NOMO-1 treated with DMSO at 0.1 percent for 48 hours (cell line): Measurements from ENCODE around the gene NAGA.
"Not testable (repeated sequence)": the region's sequence is repeated elsewhere in the genome, so short reads cannot be mapped to it uniquely, and the experiment has no call there.

Experiments used
- DNase-seq: peaks from one replicate; lab custom pipeline; 2025; ENCODE audit not compliant: unreplicated experiment; lab: John Stamatoyannopoulos, UW

NAGA gene

DNA sequence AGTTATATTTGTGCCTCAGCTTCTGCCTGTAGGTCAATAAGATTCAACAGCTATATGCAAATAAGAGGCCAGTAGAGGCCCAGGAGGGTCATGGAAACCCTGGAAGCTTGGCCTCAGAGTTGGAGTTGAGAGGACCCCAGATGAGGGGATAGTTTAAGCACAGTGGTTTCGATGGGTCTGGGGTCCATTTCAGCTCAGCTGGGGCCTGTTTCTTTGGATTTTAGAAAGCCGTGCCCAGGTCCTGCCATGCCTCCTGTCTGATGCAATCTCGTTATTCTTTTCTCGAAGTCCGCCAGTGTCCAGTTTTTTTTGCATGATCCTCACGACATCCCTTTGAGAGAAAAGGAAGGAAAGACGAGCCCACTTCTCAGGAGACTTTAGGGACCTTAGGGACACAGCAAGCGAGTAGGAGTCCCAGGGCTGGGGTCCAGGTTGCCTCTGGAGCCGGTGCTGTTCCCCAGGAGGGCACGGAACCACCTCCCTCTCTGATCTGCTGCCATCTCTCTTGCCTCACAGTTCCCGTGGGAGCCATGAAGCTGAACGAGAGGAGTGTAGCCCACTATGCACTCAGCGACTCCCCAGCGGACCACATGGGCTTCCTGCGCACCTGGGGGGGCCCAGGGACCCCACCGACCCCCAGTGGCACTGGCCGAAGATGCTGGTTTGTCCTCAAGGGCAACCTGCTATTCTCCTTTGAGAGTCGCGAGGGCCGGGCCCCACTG lies 6.3 kb upstream of the NAGA start:
- no peak for DNase-seq

DNA sequence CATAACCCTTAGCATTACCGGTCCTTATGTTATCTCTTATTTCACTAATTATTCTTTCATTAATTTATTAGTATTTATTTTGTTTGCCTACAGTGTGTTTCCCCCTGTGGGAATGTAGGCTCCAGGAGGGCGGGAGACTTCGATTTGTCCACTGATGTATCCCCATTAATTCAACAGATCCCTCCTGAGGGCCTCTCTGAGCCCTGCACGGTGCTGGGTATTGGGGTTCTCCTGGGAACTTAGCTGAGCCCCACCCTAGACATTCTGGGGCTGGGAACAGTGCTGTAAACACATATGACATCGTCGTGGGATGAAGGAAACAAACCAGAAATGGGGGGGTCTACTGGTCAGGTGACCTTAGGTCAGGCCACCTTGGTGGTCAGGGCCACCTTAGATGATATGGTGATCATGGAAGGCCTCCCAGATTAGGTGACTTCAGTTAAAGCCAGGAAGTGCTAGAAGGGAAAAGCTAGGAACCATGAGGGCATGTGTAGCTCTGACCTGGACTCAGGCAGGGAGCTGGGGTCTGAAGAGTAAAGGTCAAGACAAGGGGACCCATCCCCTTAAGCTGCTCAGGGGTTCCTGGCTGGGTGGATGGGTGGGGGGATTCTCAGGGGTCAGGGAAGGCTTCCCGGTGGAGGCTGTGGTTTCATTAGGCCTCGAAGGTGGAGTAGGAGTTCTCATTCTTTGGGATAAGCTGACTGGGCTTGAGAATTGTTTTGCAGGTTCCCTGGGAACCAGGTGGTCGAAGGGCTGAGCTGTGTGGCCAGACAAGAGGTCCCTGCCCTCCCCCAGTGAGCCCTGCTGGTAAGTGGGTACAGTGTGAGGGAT lies 4.4 kb upstream of the NAGA start:
- DNase-seq = no peak

DNA sequence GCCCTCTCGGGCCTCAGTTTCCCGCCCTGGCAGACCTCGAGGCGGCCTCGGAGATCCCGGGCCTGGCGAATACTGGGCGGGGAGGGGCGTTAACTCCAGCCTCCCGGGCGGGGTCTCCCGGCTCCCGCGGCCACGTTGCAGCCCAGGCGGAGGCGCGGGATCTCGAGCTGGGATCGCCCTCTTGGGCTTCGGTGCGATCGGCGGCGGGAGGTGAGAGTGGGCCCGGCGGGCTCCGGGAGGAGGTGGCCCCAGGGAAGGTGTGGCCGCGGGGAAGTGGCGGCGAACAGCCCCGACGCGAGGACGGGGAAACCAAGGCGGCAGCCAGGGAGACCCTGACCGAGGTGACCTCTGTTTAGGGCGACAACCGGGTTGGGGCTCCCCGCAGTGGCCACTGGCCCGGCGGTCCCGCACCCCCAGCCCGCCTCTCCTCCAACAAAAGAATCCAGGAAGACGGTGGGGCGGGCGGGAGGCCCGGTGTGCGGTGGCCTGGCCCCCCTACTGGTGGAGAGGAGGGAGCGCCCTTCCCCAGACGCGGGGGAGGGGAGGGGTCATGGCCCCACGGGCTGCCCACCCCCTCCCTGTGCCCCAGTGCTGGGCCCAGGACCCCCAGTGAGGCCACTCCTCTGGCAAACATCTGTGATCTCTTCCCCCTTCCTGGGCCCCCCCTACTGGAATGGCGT lies 3.7 kb upstream of the NAGA start, which contains the start of gene PHETA2:
Gene PHETA2 (plus strand): TSS at position 117 of the 680 bp plus-strand sequence. CDS start 3,046 bp downstream, outside the sequence.
- peak; percentile 43 for DNase-seq

DNA sequence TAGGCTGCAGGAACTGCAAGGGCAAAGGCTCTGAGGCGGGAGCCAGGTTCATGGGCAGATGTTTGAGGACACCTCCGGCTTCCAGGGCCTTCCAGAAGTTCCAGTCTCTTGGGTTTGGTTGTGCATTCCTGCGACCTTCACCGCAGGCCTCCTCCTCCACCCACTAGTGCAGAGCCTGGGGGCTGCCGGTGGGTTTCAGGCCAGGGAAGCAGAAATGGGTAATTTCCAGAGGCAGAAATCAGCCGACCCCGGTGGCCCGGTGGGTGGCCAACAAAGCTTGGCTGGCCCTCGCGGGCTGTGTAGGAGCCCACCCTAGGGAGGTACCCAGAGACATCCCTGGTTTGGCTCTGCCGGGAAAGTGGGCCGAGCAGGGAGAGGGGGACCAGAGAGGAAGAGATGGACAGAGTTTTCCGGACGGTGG lies 3.0 kb upstream of the NAGA start:
- DNase-seq = no peak

DNA sequence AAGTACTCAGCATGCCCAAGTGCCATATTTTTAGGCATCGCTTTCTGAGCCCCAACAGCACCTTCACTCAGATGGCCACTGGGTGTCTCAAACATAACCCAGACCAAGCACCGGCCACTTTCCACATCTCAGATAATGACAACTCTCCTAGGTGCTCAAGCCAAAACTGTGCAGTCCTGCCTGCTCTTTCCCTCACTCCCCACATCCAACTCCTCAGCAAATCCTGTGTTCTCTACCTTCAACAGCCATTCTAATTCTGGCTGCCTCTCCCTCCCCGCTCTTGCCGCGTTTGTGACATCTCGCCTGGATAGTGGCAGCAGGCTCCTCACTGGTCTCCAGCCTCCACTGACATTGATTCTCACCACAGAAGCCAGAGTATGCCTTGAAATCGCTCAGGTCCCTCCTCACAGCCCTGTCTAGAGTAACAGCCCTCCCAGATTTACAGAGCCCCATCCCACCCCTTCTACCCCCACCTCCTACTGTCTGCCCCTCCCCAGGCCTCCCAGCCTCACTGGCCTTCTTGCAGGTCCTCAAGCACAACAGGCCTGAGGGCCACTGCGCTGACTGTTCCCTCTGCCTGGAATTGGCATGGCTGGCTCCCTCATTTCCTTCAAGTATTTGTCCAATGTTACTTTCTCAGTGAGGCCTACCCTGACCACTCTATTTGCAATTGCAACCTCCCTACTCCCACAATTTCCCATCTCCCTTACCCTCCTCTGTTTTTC lies 2.2 kb upstream of the NAGA start:
- no peak for DNase-seq

DNA sequence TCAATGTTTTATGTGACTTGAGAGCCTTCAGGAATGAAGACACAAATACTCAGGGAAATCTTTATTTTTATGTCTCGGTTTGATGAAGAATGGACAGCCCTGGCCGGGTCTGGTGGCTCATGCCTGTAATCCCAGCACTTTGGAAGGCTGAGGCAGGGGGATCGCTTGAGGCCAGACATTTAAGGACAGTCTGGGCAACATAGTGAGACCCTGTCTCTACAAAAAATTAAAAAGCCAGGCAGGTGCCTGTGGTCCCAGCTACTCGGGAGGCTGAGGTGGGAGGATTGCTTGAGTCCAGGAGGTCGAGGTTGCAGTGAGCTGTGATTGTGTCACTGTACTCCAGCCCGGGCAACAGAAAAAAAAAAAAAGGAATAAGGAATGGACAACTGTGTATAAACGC lies 896 bp upstream of the NAGA start:
- not testable (repeated sequence) for DNase-seq

DNA sequence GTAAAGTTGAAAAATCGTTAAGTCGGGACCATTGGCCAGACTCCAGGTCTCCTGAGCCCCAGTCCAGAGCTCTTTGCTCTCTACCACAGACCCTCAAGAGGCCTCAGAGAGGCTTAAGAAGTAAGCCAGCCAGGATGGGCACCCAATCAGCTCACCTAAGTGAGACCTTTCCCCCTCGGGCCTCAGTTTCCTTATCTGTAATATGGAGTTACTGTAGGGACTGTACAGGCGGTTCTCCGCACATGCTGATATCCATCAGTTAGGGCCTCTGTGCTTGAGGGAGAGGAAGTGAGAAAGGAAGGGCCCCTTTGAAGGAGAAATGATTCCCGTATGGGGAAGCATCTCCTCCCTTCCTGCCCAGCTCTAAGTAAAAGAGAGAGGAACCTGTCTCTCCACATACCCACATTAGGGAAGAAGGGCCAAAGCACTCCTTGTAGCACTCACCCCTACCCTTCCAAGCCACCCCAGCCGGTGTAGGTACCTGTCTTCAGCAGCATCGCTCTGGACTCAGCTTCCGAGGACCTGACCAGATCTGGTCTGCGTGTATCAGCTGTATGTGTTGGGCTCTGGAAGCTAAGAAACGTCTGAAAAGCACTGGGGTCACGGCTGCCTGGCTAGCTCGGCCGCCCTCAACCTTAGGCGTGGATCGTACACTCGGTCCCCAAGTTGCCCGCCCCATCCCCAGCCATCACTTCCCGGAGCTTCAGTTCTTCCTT lies 653 bp downstream of the NAGA start:
- DNase-seq = peak; percentile 86

DNA sequence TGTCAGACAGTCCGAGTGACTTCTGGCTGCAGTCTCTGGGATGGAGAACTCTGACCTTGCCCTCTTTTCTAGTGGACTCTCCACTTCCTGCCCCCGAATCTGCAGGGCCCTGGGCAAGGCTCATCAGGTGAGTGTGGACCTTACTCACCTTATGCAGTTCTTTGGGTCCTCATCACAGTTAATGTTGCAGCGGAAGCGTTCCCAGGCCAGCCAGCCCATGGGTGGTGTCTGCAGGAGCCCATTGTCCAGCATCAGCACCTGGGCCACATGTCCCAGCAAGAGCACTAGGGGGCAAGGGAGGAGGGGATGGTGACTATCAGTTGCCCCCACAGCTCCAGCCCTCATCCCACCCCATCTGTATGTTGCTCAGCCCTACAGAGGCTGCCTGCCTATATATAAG lies 2.3 kb downstream of the NAGA start:
- no peak for DNase-seq

DNA sequence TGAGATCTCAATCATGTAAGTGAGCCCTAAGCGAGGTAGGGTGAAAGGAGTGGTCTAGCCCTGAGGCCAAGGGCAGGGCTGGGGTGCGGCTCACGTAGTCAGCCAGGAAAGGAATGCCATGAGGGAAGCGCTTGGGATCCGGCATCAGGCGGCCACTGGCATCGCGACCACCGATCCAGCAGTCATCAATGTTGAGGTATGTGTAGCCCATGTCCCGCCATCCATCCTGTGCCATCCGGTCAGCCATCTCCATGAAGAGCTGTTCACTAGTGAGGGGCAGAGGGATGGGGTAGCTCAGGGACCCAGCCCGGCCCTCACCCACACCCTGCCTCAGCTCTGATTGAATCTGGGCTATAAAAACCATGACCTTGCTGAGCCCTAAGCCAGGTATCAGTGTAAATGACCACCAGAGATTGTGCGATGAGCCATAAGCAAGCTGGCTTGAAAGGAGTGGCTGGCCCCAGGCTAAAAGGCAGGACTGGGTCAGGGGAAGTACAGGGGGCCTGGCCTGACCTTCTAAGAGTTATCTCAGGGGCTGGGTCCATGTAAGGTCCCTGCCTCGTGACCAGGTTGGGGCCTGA lies 2.9 kb downstream of the NAGA start:
- DNase-seq = no peak

DNA sequence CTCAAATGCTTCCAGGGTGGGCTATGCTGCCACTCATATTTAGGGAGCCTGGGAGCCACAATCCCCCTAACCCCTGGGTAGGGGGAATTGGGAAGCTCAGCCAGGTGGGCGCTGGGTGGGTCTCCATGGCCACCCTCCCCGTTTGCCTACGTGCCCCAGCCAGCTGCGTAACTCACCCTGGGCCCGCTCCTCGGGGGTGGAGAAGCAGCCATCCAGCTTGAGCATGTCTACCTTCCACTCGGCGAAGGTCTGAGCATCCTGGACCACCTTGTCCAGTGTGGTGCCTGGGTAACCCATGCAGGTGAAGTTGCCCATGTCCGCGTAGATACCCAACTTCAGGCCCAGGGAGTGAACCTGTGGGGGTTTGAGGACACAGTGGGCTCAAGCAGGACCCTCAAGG lies 3.7 kb downstream of the NAGA start:
- DNase-seq = no peak

DNA sequence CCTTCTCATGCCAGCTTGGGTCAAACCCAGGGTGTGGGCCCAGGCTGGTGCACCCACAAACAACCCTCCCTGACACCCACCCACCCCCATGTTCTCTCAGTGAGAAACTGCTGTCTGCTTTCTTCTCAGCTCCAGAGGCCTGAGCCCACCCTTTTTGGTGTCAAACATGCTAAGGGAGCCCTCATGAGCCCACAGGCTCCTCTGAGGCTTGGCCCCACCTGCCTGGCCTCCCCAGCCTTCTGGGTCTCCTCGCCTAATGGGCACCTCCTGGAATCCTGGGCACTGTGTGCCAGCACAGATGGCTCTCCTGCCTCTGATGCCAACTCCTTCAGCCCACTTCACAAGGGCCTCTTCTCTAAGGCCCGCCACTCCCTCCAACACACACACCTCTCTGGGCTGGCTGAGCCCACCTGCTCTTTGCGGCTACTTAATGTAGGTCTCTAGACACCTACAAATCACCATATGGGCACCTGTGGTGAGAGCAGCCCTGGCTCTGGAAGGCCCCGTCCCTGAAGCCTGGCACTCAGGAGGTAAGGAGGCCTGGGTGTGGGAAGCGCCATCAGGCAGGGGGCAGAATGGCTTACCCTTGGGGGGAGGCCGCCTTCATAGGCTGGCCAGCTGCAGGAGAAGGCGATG lies 4.4 kb downstream of the NAGA start:
- no peak for DNase-seq

DNA sequence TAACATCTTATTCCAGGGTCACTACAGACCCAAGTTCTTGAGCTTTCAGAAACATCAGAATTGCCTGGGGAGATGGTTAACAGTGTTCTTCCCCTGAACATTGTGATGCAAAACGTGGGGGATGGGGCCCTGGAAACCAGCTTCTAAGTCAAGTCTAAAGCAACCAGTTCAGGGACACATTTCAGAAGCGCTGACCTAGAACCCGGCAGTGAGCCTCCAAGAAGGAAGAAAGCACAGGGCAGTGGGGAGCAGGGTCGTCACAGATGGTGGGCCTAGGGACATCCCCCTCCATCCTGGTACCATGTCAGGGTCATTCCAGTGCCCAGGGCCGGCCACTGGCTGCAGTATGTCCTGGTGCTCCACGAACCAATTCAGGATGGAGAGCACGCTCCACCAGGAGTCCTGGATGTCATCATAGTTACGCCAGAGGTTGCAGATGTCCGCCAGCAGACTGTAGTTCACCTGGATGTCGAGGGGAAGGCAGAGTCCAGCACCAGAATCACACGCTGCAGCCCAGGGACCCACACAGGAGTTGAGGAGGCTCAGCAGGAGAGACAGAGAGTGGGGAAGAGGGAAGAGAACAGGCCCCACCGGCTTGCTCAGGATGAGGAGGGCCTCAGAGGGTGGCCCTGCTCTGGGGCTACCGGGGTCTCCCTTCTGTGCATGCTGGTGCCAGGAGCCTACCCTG lies 5.0 kb downstream of the NAGA start:
- no peak for DNase-seq

DNA sequence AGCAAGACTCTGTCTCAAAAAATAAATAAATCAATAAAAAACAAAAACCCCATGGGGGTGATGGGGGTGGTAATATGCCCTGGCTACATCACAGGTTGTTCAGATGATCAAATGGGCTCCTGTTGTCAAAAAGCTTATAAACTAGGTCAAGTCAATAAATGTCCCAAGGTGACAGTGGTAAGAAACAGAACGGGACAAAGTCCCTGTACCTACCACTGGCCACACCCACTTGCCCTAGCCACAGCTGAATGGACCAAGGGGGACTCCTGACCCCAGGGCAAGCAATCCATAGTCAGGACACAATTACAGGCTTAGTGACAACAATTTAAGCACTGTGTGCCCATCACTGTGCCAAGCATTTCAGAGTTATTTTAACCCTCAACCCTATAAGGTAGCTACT lies 6.0 kb downstream of the NAGA start:
- DNase-seq = no peak

DNA sequence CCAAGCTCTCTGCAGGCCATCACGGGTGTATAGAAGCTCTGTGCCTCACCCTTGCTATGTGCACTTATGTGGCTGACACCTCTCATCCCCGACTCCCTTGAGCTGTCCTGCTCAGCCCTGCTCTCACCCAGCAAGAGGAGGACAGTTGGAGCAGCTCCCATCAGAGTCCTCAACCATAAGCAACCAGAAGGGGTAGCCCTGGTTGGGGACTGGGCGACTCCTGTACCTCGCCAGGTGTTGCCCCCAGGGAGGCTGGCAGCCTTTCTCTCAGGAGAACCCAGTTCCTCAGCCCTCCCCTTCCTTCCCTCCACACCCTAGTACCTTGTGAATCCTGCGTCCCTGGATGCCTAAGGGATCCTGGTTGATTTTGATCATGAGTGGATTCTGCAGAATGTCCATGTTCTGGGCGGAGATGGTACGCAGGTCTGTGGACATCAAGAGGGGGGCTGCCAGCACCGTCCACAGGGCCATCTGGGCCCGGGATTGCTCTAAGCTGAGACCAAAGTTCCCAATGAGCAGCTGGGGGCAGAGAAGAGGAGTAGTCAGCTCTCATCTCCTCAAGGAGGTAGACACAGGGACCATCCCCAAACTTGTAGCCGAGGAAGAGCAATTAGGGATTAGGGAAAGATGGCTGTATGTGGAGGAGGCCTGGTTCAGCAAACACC lies 8.0 kb downstream of the NAGA start:
- no peak for DNase-seq

DNA sequence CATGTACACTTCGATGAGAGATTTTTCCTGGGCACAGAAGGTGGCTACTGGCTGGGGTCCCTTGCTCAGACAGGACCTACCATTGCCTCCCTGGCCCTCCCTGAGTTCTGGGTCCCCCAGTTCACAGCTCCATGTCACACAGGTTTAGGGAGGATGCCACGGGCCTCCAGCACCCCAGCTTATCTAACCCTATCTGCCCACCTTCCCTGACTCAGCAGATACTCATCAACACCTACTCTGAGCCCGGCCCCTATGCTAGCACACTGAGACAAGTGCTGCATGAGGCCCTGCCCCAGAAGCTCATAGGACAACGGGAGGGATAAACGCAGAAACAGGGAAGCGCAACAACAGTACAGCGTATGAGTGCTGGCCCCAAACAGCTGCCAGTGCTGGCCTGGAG lies 9.6 kb downstream of the NAGA start:
- DNase-seq = no peak

DNA sequence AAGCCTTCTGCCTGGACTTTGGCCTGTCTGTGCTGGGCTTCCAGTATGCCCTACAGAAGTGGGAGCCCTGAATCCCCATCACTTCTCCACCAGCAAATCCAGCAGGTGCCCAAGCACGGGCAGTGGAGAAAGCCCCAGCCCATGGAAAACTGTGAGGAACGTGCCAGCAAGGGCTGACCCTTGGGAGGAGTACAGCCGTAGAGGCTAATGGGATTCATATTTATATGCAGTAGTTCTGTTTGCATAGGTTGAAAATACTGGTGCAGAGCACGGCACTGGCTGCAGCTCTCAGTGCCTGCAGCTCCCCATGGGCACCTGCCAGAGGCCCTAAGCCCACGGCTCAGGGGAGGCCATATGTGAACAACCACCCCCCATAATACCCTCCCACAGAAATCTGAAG lies 10.1 kb downstream of the NAGA start:
- no peak for DNase-seq

DNA sequence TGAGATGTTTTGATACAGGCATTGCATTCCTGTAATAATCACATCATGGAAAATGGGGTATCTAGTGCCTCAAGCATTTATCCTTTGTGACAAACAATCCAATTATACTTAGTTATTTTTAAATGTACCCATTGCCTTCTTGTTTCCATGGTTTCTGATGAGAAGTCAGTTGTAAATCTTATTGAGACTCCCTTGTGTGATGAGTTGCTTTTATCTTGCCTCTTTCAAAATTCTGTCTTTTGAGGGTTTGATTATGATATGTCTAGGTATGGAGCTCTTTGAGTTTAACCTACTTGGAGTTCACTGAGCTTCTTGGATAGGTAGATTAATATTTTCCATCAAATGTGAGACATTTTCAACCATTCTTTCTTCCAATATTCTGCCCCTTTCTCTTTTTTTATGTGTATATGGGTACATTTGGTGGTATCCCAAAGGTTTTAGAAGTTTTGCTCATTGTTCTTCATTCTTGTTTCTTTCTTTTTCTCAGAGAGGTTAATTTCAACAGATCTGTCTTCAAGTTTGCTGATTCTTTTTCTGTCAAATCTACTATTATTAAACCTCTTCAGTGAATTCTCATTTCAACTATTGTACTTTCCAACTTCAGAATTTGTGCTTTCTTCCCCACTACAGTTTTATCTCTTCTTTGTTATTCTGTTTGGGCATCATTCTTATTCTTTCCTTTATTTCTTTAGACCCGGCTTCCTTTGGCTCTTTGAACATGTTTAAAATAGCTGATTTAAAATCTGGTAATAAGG lies 13.7 kb downstream of the NAGA start:
- no peak for DNase-seq

DNA sequence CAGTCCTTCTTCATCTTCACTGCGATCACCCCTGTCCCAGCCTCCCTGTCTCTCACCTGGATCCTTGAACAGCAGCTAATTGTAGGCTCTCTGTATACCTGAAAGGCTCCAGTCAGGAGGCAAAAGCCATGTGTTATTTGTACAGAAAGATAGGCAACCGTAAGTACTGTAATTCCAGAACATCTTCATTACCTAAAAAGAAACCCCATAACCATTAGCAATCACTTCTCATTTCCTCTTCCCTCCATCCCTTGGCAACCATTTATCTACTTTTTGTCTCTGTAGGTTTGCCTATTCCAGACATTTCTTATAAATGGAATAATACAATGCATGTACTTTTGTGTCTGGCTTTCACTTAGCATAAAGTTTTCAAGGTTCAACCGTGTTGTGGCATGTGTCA lies 17.8 kb downstream of the NAGA start:
- no peak for DNase-seq
